CD4-positive, alpha-beta T cell treated with Interleukin-6 at 100 ng/mL for 8 hours (primary cell): Measurements from ENCODE around the gene HOXD13.

Experiments used
- DNase-seq: peaks from one replicate; pipeline ENCODE4 v3.0.0-alpha.2; 2020; ENCODE audit warnings: mixed read lengths, low spot score

The HOXD13 gene

DNA sequence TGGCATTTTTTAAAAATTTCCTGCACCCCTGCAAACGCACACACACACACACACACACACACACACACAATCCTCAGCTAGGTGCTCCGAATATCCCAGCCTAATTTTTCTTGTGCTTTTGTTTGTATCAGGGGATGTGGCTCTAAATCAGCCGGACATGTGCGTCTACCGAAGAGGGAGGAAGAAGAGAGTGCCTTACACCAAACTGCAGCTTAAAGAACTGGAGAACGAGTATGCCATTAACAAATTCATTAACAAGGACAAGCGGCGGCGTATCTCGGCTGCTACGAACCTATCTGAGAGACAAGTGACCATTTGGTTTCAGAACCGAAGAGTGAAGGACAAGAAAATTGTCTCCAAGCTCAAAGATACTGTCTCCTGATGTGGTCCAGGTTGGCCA lies 1.8 kb downstream of the HOXD13 start:
- DNase-seq = no peak

DNA sequence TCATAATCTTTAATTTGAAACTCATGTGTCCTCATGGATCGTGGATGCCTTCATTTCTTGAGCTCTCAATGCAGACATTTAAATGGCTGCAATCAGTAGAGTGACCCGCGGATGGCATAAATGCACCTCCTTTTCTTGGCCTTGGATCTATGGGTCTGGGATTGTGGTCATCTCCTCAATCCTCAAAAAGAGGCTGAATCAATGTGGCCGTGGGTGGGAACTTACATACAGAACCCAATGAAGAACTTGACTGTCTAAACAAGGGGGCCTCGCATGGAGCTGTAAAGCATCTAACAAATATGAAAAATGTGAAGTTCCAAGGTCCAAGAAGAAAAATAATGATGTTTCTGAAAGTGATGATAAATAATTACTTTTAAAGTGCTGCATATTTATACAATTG lies 2.9 kb downstream of the HOXD13 start:
- no peak for DNase-seq

DNA sequence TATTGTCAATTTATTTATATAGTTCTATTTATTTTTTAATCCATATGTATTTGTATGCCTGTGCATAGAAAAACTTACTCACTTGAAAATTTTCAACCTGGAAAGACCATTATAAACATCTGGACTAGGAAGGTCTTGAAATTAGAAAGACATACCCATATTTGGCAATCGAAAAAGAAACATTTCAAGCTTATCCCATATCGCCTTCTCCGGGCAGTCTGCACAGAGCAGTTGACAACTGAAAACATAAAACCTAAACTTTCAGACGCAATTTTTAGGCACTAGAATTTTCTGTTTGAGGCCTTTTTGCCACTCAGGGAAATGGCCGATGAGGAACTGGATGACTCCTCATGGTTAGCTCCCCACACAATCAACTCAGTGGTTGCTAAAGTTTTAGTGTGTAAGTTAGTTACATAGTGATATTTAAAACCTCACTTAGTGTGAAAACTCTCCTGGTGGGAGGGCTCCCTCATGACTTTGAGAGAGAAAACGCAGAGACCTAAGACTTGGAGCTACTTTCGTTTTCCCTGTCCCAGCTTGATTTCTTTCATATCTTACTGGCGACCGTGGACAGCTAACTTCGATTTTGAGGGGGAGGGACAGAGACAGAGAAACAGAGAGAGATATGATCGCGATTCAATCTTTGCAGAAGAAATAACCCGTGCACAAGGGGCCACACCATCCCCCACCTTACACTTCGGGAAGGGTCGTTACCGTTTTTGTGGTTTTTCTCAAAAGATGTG lies 3.9 kb downstream of the HOXD13 start:
- no peak for DNase-seq

DNA sequence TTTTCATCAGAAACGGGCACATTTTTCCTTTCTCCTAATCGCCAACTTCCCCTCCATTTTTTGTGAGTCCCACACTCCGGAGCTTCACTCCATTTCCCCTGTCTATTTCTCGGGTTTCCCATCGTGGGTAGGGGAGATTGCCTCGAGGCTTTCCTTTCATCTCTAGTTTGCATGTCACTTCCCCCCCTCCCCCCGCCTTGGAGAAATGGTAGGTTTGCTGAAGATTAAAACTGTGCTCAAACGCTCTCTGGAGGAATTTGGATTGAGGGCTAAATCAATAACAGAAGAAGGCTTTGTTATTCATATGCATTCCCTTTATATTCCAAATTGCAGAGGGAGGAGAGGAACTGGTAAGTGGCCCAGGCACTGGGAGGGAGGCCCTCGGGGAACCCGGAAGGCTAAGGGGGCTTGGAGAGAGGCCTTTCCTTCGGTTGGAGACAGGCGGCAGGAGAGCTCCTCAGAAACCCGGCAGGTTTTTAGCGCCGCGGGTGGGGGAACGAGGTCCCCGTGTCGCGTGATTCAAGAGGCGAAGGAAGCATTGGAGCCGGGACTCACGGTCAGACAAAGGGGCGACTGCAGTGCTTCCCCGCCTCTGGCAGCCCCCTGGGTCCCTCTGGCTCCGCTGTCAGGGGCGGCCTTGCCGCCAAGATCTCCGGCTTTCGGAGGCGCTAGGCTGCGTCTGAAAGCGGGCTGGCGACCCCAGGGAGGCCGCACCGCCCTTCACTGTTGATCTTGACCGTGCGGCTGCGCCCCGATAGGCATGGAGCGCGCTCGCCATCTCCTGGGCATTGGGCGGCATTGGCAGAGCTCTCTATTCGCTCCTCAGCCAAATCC lies 4.7 kb downstream of the HOXD13 start:
- peak; percentile 38 for DNase-seq

DNA sequence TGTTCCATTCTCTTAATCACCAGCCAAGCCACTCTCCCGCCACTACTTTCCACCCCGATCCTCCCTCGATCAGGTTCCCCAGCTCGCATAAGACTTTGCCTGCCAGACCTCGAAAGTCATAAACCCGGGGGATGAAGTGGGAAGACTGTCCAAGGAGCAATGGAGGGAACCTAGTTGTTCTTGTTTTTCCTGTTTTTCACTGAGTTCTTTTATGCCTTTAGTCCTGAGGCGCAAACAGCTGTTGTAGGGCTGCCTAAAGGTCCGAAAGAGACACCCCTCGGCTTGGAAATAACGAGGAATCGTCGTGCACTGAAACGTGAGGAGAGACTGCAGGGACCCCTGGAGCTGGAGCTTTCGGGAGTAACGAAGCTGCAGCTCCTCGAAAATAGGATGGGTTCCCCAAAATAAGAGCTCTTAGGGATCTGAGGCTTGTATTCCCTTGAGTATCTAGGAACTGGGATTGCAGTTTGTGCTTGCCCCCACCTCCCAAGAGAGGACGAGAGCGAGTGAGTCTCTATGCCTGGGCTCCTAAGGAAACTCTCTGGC lies 5.4 kb downstream of the HOXD13 start:
- DNase-seq = no peak

DNA sequence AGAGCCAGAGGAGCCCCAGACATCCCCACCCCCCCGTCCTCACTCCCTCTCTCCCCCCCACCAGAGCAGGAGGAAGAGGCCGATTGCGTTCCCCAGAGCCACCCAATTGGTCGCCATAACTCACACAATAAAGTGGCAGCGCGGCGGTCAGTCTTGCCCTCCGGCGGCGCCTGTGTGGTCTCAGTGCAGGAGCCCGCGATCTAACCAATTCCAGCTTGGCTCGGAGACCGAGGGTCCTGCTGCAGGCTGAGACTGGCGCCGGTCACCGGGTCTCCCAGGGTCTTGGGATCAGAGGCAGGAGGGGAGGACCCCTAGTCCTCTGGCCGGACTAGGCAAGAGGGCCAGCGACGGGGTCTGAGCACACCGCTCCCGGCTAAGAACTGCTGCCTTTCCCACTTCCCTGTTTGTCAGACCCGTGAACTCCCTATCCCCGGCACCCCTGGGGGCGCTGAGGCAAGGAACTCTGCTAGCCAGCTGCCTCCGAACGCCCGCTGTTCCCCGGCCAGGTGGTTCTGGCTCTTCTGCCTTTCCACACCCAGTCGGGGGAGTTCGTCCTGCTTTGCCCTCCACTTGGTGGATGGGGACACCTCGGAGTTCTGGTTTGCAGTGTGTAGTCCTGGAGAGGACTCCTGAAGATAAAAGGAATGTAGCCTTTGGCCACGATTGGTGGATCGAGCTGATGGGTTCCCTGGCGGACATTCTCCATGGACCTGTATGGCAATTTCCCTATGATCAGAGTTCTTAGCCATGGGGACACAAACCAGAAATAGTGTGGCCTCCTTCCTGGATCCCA lies 6.0 kb downstream of the HOXD13 start:
- no peak for DNase-seq

DNA sequence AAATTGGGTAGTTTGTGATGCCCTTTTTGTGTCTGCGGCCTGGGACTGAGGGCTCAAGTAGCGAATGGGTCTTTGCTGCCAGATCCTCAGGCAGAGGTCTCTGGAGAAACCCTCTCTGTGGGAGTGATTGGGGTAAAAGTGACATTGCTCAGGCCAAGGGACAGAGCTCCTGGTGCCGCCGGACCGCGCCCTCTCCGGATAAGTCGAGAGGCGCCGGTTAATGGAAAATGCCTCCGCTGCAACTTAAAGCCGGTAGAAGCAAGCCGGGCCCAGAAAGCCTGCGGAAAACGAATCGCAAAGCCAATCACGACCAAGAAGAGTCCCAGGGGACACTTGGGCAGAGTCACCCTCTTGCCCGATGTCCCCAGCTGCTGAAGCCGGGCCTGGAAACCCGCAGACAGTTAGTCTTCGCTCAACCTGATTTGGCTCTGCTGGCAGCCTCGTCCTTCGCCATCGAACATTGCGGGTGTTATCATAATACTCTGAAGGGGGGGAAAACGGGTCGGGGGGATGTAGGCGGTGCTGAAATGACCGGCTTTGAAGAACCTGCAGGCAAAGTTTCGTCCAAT lies 6.7 kb downstream of the HOXD13 start:
- no peak for DNase-seq

DNA sequence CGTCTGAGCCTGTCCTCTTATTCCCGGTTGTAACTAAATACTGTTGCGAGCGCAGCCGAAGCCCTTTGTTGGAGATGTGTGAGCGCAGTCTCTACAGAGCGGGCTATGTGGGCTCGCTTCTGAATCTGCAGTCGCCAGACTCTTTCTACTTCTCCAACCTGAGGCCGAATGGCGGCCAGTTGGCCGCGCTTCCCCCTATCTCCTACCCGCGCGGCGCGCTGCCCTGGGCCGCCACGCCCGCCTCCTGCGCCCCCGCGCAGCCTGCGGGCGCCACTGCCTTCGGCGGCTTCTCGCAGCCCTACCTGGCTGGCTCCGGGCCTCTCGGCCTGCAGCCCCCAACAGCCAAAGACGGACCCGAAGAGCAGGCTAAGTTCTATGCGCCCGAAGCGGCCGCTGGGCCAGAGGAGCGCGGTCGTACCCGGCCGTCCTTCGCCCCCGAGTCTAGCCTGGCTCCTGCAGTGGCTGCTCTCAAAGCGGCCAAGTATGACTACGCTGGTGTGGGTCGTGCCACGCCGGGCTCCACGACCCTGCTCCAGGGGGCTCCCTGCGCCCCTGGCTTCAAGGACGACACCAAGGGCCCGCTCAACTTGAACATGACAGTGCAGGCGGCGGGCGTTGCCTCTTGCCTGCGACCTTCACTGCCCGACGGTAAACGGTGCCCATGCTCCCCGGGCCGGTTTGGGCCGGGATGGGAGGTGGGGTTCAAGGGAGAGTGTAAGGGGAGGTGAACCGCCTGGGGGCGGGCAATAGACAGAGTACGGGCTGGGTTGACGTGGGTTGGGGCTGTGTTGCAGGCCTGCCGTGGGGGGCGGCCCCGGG lies 7.4 kb downstream of the HOXD13 start, which contains the start of gene HOXD12:
TSS of gene HOXD12 (plus strand) at position 68 of the 819 bp plus-strand sequence. CDS start at position 75, 7 bp downstream.
- DNase-seq = no peak

DNA sequence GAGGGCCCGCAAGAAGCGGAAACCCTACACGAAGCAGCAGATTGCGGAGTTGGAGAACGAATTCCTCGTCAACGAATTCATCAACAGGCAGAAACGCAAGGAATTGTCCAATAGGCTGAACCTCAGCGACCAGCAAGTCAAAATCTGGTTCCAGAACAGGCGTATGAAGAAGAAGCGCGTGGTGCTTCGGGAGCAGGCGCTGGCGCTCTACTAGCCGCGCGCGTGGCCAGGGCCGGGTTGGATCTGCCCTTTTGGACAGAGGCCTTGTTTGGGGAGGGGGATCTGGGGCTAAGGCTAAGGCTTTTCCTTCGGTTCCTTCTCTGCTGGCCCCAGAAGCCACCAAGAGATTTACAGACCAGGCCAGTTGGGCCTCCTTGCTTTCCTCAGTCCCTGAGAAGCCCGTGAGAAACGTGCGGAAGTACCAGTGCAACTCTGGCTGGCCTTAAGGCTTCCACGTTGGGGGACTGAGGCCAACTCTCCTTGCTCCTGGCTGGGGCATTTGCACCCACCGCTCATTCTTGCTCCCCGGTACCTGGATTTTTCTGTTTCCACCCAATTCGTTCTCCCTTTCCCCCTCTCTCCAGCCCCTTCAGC lies 8.1 kb downstream of the HOXD13 start:
- no peak for DNase-seq

DNA sequence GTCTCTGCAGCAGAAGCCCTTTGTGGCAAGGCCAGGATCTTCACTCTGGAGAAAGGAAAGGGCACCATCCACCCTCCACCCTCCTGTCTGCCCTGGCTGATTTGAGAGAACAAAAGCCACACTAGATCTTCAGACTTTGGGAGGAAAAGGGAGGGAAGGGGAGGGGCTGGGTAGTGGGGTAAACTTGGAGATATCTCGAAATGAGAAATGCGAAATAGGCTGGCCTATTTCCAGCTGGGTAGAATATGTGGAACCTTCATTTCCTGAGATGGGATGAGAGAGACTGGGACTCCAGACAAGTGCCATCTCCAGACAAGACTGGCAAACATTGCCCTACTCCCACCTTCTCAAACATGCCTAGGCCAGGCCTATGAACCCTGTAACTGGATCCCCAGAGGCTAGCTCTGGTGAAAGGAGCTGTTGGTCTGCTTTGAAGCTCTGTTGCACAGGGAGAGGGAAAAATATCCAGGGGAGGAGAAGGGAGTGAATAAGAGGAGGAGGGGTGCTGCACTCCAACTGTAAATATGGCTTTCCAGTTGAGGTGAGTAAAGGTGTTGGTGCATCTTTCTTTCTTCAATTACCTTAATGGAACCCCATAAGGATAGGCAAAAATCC lies 8.8 kb downstream of the HOXD13 start:
- DNase-seq = no peak

DNA sequence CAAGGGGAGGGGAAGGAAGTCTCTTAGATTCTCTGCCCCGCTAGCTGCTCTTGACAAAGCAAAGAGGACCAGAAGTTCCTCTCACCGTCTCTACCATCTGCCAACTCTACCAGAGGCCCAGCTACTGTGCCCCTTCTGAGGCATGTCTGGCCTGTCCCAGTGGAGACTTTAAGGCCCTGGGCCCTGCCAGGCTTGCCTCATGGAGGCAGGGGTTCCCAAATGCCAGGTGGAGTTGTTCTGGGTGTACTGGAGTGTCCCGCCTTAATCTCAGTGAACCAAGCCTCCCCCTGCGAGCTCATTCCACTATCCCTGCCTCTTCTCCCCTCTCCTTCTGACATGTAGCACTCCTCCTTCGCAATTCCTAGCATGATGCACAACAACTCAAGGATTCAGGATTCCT lies 9.3 kb downstream of the HOXD13 start:
- no peak for DNase-seq

DNA sequence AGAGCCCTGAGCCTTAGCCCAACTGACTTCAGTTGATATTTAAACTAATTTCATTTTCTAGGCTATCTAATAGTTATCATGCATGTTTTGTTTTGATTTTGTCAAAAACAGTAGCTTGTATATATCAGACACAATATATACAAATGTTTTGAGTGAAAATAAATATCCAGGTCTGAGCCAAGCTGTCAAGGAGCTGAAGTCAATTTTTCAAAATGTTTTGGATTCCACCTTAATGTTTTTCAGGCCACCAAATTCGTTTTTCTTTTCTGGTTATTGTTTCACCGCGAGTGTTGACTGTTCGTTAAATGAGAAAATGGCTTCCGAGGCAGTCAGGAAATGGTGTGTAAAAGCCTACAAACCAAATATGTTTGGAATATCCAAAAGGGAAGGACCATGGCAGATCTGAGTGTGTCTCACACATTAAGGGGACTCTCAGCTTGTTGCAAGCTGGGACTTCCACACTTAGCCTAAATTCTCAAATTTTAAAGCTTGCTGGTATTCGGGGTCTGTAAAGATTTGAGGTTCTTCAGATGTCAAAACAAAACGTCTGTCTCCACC lies 9.9 kb downstream of the HOXD13 start:
- DNase-seq = no peak

DNA sequence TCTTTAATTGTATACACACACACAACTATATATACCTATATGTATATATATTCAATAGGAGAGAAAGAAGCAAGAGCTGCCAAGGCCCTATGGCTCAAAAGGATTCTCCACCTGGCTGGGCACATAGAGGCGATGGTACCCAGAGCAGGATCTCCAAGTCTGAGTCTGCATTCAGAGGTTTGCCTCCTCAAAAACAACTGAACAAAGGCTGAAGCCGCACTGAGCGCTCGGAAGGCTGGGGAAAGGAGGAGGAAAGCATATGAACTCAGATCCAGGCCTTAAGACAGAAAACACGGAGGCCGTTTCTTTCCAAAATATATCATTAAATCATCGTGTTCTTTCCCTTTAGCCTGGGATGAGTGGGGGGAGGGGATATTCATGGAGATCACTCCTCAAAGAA lies 10.7 kb downstream of the HOXD13 start:
- no peak for DNase-seq

DNA sequence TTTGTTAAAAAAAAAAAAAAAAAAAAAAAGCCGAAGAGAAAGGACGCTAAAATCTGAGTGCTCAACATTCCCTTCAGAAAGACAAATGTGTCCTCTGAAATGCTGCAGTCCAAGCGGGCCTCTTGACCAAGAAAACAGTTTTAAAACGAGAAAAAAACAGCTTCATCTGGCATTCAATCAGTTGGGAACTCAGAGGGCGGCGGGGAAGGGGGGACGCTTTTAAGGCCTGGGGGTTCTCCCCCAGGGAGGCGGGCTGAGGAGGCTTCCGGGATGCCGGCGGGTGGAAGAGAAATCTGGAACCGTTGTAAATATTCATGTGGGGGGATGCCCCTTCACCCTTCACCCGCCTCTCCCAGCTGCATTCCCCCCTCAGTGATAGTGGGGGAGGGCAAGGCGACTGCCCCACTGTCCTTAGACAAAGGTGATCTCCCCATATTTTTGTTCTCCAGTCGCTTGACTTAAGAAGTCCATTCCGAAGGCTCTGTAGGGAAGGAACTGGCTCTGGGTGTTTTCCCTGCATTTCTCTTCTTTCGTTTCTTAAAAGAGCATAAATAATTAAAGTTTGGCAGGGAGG lies 11.3 kb downstream of the HOXD13 start:
- no peak for DNase-seq

DNA sequence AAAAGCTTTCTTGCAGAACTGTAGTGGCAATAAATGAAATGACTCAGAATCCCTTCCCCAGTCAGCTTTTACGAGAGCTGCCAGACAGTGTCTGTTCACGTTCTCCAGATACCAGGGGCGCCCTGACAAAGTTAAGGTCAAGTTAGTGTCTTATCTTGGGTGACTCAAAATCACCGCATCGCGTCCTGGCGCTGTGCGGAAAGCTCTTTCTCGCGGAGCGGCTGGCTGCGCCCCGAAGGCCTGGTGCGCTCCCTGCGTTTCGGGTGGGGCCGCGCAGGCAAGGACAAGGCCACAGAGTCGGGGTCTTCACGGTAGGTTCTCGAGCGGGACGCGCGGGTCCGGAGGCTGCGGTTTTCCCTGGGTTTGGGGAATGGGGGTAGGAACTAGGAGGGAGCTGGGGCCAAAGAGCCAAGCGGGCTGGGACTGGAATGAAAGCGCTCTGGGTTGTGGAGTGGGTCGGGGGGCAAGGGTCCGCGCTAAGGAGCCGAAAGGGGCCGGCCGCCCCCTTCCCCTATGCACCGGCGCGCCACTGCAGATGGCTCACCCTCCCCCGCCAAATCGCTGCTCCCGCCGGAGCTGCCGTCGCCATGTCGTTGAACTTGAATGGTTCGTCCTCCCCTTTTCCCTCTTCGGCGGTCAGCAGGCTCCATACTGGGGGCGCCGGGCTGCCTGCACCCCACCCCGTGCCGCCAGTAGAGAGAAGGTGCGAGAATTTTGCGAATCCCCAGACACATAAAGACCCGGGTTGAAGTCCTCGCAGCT lies 12.0 kb downstream of the HOXD13 start:
- DNase-seq = no peak

DNA sequence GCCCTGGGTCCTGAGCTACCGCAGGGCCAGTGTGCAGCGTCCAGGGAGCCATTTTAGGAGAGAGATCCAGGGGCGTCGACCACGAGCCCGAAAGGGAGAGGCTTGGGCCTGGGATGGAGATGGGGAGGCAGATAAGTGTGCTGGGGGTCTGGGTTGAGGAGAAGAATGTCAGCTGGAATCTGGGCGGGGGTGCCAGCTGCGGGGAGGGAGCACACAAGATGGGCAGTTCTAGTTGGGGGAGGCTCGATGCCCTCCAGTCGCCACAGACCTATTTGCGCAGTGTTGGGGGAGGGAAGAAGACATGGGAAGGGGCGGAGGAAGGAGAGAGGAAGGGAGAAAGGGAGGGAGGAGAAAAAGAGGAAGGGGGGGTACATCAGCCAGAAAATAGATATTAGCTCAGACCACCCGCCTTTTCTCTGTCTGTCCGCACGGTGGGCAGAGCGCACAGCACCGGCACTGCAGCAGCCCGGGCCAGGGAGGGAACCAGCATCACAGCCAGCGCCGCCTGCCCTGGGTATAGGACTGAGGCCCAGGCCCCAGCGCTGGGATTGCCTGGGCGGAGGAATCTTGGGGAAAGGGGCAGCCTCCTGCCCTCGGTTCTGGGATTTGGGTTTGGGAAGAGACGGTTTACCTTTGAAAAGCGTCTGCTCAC lies 12.7 kb downstream of the HOXD13 start:
- DNase-seq = no peak

DNA sequence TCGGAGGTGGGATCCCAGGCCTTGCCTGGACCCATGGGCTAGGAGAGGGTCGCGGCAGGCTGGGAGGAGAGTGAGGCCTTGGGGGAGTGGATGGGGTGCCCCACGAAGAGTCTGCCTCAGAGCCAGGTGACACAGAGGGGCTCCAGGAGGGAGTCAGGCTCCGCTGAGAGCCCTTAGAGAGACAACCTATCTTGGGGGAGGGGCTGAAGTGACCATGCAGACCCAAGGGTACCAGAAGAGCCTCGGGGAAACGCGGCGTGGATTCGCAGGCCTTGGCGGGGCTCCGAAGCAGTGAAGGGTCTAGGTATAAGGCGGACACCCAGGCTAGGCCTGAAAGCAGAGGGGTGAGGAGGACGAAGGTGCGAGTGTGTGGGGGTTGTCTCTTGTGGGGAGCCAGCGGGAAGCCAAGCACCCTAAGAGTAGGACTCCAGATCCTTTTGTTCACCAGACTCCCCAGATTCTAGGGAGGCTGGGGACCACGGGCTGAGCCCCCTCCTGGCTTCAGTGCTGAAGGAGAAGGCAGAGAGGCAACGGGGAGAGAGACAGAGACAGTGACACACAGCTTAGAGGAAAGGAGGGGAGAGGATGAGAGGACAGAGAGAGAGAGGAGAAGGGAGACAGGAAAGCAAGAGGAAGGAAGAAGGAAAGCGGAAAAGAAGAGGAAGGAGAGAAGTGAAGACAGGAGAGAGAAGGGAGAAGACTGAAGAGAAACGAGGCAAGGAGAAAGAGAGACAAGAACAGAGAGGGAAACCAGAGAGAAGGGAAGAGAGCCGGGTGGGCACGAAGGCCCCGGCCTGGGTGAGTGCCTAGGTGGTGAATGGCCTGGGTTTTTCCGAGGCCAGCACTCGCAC lies 13.4 kb downstream of the HOXD13 start:
- DNase-seq = no peak
